Measurements from ENCODE around the gene MIER3. TPM values are rescaled to one million over a fixed set of nuclear protein-coding genes. Genes with fewer than 3 reads are reported as not detected.

The MIER3 gene
- total RNA-seq, 1 donor from 2014 or later: 30.0 TPM

- FAIRE-seq (no peak), DNase-seq (ENCODE audit: low read depth) (no peak)
- Mint-ChIP-seq H3K27me3 (ENCODE audit: low read depth, unreplicated experiment) (peaks cover 31% of the 10 kb centered on the region), H3K4me1 (ENCODE audit: low read depth, unreplicated experiment) (no peaks in the 10 kb centered on the region), H3K4me3 (ENCODE audit: unreplicated experiment) (no peak overlapping the region), H3K9me3 (ENCODE audit: unreplicated experiment) (no peaks in the 10 kb centered on the region), H3K36me3 (ENCODE audit: low read depth, unreplicated experiment) (peaks cover 2% of the 10 kb centered on the region), H3K27ac (ENCODE audit: unreplicated experiment) (no peak overlapping the region)
- Histone ChIP-seq H3K79me2 (ENCODE audit: insufficient read depth, low read length) (no peaks in the 10 kb centered on the region), H3K4me3 (ENCODE audit: insufficient read depth, low read depth, low read length) (no peak overlapping the region), H3K36me3 (ENCODE audit: insufficient read depth, low read length) (no peaks in the 10 kb centered on the region), H3K9me3 (ENCODE audit: insufficient read depth, low read depth, low read length) (no peaks in the 10 kb centered on the region), H3K4me2 (ENCODE audit: low read length) (no peak overlapping the region), H3K27me3 (ENCODE audit: insufficient read depth, low read length) (peaks cover 9% of the 10 kb centered on the region), H3K4me1 (ENCODE audit: insufficient read depth, low read length) (no peaks in the 10 kb centered on the region), H4K20me1 (ENCODE audit: insufficient read depth, low read length) (no peaks in the 10 kb centered on the region), H2AFZ (ENCODE audit: low read depth, low read length) (no peak overlapping the region), H3K27ac (ENCODE audit: low read depth, low read length) (no peak overlapping the region), H3K9ac (ENCODE audit: low read length) (no peak overlapping the region)
- TF ChIP-seq, protein P1, sequence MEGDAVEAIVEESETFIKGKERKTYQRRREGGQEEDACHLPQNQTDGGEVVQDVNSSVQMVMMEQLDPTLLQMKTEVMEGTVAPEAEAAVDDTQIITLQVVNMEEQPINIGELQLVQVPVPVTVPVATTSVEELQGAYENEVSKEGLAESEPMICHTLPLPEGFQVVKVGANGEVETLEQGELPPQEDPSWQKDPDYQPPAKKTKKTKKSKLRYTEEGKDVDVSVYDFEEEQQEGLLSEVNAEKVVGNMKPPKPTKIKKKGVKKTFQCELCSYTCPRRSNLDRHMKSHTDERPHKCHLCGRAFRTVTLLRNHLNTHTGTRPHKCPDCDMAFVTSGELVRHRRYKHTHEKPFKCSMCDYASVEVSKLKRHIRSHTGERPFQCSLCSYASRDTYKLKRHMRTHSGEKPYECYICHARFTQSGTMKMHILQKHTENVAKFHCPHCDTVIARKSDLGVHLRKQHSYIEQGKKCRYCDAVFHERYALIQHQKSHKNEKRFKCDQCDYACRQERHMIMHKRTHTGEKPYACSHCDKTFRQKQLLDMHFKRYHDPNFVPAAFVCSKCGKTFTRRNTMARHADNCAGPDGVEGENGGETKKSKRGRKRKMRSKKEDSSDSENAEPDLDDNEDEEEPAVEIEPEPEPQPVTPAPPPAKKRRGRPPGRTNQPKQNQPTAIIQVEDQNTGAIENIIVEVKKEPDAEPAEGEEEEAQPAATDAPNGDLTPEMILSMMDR (IDR thresholded peaks at IDR 0.05; ENCODE audit: insufficient read depth, low read depth, low read length): no peak
- no peak for TF ChIP-seq EZH2 (IDR thresholded peaks at IDR 0.05; ENCODE audit: insufficient read depth, low read length)
These were observed 11.3 kb upstream of the MIER3 start for GRCh38 chr5:56963246-56963645.

DNA sequence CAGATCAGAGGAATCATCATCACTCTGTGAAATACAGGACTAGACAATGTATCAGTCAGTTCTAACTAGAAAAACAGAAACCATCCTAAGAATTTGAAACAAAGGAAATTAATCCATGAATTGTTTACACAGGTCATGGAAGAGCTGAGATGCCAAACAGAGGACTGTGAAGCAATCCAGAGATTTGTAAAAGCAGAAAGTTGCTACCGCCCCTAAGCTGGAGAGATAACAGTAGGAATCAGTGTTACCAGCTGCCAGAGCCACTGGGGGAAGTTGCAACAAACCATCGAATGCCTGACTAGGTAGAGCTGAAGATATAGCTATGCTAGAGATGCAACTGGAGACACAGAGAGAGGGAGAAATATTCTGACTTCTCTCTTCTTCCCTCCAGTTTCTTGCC lies 10.4 kb upstream of the MIER3 start:
- DNase-seq (ENCODE audit: low read depth) (no peak), FAIRE-seq (no peak)
- Mint-ChIP-seq H3K9me3 (ENCODE audit: unreplicated experiment) (no peaks in the 10 kb centered on the region), H3K36me3 (ENCODE audit: low read depth, unreplicated experiment) (peaks cover 2% of the 10 kb centered on the region), H3K4me3 (ENCODE audit: unreplicated experiment) (no peak overlapping the region), H3K27ac (ENCODE audit: unreplicated experiment) (no peak overlapping the region), H3K4me1 (ENCODE audit: low read depth, unreplicated experiment) (no peaks in the 10 kb centered on the region), H3K27me3 (ENCODE audit: low read depth, unreplicated experiment) (peaks cover 30% of the 10 kb centered on the region)
- H3K36me3 ChIP-seq (ENCODE audit: insufficient read depth, low read length): no peaks in the 10 kb centered on the region
- no peak overlapping the region for H3K4me2 ChIP-seq (ENCODE audit: low read length)
- H3K27ac ChIP-seq (ENCODE audit: low read depth, low read length): no peak overlapping the region
- peaks cover 13% of the 10 kb centered on the region for H3K27me3 ChIP-seq (ENCODE audit: insufficient read depth, low read length)
- no peaks in the 10 kb centered on the region for H3K4me1 ChIP-seq (ENCODE audit: insufficient read depth, low read length)
- H4K20me1 ChIP-seq (ENCODE audit: insufficient read depth, low read length): no peaks in the 10 kb centered on the region
- no peaks in the 10 kb centered on the region for H3K79me2 ChIP-seq (ENCODE audit: insufficient read depth, low read length)
- H3K4me3 ChIP-seq (ENCODE audit: insufficient read depth, low read depth, low read length): no peak overlapping the region
- H2AFZ ChIP-seq (ENCODE audit: low read depth, low read length): no peak overlapping the region
- no peak overlapping the region for H3K9ac ChIP-seq (ENCODE audit: low read length)
- TF ChIP-seq EZH2 (IDR thresholded peaks at IDR 0.05; ENCODE audit: insufficient read depth, low read length): no peak
- TF ChIP-seq, protein P1 (IDR thresholded peaks at IDR 0.05; ENCODE audit: insufficient read depth, low read depth, low read length): no peak
- no peaks in the 10 kb centered on the region for H3K9me3 ChIP-seq (ENCODE audit: insufficient read depth, low read depth, low read length)

DNA sequence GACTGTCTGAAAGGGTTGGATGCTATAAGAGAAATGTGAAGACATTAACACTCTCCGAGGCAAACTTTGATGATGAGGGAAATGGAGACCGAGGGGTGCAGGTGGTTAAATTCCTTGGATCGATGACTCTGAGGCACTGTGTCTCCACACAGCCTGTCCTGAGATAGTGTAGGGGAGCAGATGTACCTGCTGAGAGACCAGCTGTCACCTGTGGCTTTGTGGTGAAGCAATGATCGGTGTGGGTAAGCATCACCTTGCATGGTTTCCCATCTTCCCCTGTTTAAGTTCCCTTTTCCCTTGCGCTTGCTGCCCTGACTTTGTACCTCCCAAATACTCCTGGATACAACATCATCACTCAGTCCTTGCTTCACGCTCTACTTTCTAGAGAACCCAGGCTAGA lies 9.8 kb upstream of the MIER3 start:
- Mint-ChIP-seq H3K4me3 (ENCODE audit: unreplicated experiment) (no peak overlapping the region), H3K4me1 (ENCODE audit: low read depth, unreplicated experiment) (no peaks in the 10 kb centered on the region), H3K27ac (ENCODE audit: unreplicated experiment) (no peak overlapping the region), H3K27me3 (ENCODE audit: low read depth, unreplicated experiment) (peaks cover 29% of the 10 kb centered on the region), H3K9me3 (ENCODE audit: unreplicated experiment) (no peaks in the 10 kb centered on the region), H3K36me3 (ENCODE audit: low read depth, unreplicated experiment) (peaks cover 2% of the 10 kb centered on the region)
- DNase-seq (ENCODE audit: low read depth) (no peak), FAIRE-seq (no peak)
- H4K20me1 ChIP-seq (ENCODE audit: insufficient read depth, low read length): no peaks in the 10 kb centered on the region
- H3K27me3 ChIP-seq (ENCODE audit: insufficient read depth, low read length): peaks cover 13% of the 10 kb centered on the region
- H3K27ac ChIP-seq (ENCODE audit: low read depth, low read length): no peak overlapping the region
- H2AFZ ChIP-seq (ENCODE audit: low read depth, low read length): no peak overlapping the region
- H3K36me3 ChIP-seq (ENCODE audit: insufficient read depth, low read length): no peaks in the 10 kb centered on the region
- no peak overlapping the region for H3K4me3 ChIP-seq (ENCODE audit: insufficient read depth, low read depth, low read length)
- no peak overlapping the region for H3K4me2 ChIP-seq (ENCODE audit: low read length)
- no peaks in the 10 kb centered on the region for H3K9me3 ChIP-seq (ENCODE audit: insufficient read depth, low read depth, low read length)
- no peak overlapping the region for H3K9ac ChIP-seq (ENCODE audit: low read length)
- H3K79me2 ChIP-seq (ENCODE audit: insufficient read depth, low read length): no peaks in the 10 kb centered on the region
- no peaks in the 10 kb centered on the region for H3K4me1 ChIP-seq (ENCODE audit: insufficient read depth, low read length)
- TF ChIP-seq, protein P1 (IDR thresholded peaks at IDR 0.05; ENCODE audit: insufficient read depth, low read depth, low read length): no peak
- no peak for TF ChIP-seq EZH2 (IDR thresholded peaks at IDR 0.05; ENCODE audit: insufficient read depth, low read length)
